K562 (cell line): ENCODE data around the gene BAG1.

Experiments used
- CXXC5 ChIP-seq: fragments of 250-450 bp; sonication (Bioruptor Pico); IDR thresholded peaks from 2 replicates; pipeline ENCODE4 v1.8.0; 2022; ENCODE audit warnings: inconsistent platforms, mild to moderate bottlenecking, moderate library complexity
- FOXP1 ChIP-seq: sonication (generic); formaldehyde crosslinking; IDR thresholded peaks from 2 replicates; pipeline ENCODE4 v1.8.0; 2022; ENCODE audit warnings: mild to moderate bottlenecking, missing genetic modification reagents
- MECOM ChIP-seq: fragments of 250-450 bp; sonication (Bioruptor Pico); IDR thresholded peaks from 2 replicates; pipeline ENCODE4 v1.8.0; 2022; ENCODE audit warnings: inconsistent platforms
- PRMT5 ChIP-seq: sonication (generic); formaldehyde crosslinking; IDR thresholded peaks from 2 replicates; pipeline ENCODE4 v1.5.0; 2020; ENCODE audit warnings: missing genetic modification reagents
- RAD21 ChIP-seq, 2 experiments: fragments of 250-450 bp in 1 of 2; fragments of 450-650 bp in 1 of 2; sonication (Bioruptor Pico) in 1 of 2; formaldehyde crosslinking in 1 of 2; IDR thresholded peaks in 1 of 2; conservative IDR thresholded peaks in 1 of 2; 2 replicates each; pipeline versions ENCODE4 v1.4.0 to v1.8.0; 2020 to 2022; ENCODE audit warnings: mild to moderate bottlenecking in 2 of 2, moderate library complexity in 1 of 2
- TF ChIP-seq, protein P1 (sequence below), 3 experiments: IDR thresholded peaks in 2 of 3; conservative IDR thresholded peaks in 1 of 3; 2 replicates each; pipeline ENCODE4 v1.5.1; 2011 to 2012; ENCODE audit warnings: low read length in 3 of 3, mild to moderate bottlenecking in 3 of 3, control low read depth in 2 of 3, improper control_type of control experiment in 1 of 3, inconsistent platforms in 1 of 3, low read depth in 1 of 3, mixed read lengths in 1 of 3, moderate library complexity in 1 of 3; ENCODE audit not compliant: insufficient read depth in 2 of 3

DNA sequence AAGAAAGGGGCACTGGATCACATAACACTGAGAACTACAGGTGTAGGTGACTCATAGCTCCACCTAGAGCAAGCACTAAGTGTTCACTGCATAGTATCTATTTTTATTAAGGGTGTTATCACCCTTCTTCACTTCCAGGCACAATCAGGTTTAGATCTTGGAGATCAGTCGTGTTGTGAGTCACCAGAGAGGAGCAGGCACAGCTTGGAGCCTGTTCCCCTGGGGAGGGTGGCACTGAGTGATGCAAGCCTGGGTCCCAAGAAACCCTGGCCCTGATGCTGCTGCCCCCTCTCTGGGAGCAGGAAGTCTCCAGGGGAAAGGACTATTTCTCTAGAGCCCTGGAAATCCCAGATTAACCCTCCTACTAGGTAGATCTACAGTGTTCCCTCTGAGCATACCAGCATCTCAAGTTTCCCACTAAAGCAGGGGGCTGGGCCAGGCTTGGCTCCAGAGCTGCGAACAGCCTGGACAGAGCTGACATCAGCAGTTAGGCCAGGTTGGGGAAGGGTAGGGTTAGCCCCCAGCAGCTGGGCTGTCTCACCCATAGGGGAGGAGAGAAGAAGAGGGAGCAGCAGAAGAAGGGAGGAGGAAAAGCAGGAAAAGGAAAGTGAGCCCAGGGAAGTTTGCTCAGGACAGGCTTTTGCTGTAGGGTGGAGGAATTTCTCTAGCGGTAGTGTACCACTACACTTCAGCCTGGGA lies 52.7 kb downstream of the BAG1 start:
- TF ChIP-seq RAD21 (CRISPR knock-in tag; conservative IDR thresholded peaks at IDR 0.05 in 1 of 2, IDR thresholded peaks at IDR 0.05 in 1 of 2) (no peak), CXXC5 (CRISPR knock-in tag) (no peak), FOXP1 (CRISPR knock-in tag) (no peak), MECOM (CRISPR knock-in tag) (no peak), PRMT5 (CRISPR knock-in tag) (no peak)
- TF ChIP-seq, protein P1, sequence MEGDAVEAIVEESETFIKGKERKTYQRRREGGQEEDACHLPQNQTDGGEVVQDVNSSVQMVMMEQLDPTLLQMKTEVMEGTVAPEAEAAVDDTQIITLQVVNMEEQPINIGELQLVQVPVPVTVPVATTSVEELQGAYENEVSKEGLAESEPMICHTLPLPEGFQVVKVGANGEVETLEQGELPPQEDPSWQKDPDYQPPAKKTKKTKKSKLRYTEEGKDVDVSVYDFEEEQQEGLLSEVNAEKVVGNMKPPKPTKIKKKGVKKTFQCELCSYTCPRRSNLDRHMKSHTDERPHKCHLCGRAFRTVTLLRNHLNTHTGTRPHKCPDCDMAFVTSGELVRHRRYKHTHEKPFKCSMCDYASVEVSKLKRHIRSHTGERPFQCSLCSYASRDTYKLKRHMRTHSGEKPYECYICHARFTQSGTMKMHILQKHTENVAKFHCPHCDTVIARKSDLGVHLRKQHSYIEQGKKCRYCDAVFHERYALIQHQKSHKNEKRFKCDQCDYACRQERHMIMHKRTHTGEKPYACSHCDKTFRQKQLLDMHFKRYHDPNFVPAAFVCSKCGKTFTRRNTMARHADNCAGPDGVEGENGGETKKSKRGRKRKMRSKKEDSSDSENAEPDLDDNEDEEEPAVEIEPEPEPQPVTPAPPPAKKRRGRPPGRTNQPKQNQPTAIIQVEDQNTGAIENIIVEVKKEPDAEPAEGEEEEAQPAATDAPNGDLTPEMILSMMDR (IDR thresholded peaks at IDR 0.05 in 2 of 3, conservative IDR thresholded peaks at IDR 0.05 in 1 of 3; ENCODE audit: insufficient read depth in 2 of 3, low read depth in 1 of 3, low read length in 3 of 3): no peak
